Non-pigmented ciliary epithelial cell (primary cell): Measurements from ENCODE around the gene APOL5.

Experiments
- DNase-seq: peaks from one replicate; pipeline ENCODE4 v3.0.0-alpha.2; 2010; ENCODE audit warnings: low read depth

The APOL5 gene

DNA sequence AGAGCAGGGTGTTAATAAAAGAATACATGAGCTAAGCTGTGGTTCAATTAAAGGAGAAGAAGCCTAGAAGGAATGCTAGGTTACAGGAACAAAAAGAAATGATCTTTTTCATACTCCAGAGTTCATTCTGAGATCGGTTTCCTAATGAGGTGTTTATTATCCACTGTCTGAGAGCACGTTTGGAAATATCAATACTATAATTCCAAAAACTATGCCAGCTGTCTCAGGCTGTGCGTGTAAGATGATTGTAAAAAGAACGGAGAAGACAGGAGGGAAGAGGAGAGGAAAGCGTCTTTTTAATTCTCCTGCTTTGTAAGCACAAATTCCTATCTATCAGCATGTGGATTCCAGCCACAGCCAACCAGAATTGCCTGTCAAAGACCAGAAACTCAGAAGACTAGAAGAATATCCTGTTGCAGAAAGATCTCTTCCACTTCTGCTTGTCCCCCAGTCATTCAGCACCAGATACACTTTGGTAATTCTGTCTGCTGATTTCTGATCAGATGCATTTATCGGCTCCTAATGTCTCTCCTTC, 25.7 kb downstream of the APOL5 start:
- DNase-seq = no peak

DNA sequence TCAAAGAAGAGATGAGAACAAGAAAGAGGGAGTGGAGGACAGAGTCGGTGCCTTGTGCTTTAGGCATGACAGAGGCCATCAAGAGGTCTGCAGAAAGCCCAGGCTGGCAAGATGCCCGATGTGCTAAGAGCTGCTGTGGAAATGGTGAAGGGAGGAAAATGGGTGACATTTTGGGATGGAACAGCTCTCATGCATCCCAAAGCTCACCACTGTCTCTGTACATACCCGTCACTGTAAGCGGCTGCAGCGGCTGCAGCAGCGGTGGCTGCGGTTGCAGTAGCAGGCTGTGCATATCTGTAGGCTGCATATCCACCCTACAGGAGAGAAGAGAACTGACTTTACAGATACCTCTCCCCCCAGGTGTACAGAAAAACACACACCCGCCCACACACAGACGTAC, 28.6 kb downstream of the APOL5 start:
- no peak for DNase-seq

DNA sequence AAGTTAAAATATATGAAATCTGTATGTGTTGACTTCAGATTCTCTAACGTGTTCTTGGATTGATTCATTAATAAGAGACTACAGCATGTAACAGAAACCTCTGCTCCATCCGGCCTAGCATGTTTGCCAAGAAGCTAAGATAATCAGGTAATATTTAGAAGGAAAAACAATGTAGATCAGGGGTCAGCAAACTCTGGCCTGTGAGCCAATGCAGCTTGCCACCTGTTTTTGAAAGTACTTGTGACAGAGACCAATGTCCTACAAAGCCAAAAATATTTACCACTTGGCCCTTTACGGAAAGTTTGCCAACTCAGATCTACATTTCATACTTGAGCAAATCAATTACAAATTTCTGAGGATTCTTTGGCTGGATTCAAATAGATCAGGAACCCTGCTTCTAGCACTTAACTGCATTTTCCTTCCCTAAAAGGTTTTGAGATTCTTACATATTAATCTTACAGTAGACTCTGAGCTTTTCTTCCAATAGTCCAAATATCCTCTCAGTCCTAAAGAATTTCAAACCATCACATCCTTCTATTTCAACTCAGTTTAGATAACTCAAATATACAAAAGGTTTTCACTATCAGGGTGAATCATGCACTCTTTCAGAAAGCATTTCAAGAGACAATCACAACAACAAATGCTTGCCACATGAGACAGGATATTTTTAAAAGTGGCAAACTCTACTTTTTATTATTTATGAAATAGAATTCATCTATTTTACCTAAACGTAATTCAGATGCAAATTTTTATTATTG, 29.5 kb downstream of the APOL5 start:
- peak; percentile 28 for DNase-seq

DNA sequence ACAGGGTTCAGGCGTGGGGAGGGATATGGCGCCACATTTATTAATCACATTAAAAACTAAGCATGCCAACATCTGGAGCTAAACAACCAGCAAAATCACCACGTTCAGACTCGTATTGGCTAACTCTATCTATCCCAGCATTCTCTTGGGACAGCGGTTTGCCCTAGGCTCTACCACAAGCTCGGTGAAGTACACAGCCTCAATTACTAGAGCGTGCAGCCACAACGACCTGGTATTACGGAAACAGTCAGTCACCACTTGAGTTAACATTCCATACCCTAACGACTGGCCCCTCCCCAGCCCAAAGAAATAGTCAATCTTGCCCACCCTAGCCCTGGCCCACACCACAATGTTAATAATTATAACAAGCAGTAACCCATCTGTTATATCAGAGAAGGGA, 32.1 kb downstream of the APOL5 start:
- DNase-seq = no peak

DNA sequence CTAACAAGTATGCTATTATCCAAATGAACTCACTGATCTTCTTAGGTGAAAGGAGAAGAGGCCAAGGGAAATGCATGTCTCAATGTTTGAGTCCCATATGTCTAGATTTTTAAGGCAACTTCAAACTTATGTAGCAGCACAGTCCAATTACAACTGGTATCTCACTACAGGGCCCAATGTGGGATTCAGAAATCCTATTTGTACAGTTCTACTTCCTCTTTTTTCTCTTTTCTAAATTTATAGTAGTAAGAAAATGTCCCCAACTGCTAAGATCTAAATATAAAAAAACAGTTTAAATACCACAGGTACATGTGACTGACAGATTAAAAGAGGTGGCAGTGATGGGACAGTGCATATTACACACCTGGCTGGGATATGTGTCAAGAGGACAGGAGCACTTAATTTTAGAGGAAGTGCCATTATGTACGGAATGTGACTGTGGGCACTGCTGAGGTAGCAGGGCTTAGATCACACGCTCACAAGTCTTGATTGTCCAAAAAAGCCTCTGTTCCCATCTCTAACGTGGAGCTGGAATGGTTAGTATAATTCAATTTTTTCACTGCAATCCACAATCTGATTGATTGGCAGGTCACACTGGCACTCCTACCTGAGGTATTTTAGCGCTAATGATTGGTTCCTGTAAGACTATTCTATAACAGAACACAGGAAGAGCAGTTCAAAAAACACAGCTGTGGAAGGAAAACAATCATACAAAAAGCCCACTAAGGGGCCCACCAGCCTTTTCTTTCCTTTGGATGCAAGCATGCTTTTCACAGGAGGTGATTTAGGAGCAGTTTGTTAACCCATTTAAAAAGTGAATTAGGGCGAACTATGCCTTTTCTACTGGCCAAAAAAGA, 34.6 kb downstream of the APOL5 start:
- DNase-seq = no peak

DNA sequence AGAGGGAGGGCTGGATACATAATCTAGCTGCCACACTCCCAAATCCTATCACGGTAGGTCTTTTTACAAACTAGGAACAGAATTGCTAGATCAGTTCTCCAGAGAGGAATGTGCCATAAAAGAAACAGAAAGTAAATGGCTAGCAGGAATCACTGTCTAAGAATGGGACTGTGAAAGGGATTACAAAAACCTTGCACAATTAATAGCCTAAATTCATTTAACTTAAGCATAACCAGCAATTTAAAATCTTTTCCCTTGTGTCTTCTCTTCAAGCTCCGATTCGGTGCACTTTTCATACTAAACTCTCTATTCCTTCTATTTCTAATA, 35.2 kb downstream of the APOL5 start:
- DNase-seq = no peak

DNA sequence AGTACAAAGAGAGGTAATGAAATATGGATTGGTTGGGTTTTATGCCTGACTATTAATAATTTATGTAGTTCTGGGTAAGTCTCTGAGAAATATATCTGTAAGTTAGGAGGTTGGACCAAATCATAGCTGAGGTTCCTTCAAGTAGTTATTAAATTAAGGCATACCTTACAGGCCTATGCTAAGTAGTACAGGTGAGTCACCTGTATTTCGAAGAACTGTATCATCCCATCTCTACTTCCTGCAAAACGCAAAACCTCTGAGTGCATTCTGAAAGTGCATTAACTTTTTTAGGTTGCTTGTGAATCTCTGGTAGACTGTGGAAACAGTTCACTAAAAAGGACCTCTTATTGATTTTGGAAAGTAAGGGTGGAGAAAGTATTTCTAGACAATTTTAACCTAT, 37.1 kb downstream of the APOL5 start:
- no peak for DNase-seq

DNA sequence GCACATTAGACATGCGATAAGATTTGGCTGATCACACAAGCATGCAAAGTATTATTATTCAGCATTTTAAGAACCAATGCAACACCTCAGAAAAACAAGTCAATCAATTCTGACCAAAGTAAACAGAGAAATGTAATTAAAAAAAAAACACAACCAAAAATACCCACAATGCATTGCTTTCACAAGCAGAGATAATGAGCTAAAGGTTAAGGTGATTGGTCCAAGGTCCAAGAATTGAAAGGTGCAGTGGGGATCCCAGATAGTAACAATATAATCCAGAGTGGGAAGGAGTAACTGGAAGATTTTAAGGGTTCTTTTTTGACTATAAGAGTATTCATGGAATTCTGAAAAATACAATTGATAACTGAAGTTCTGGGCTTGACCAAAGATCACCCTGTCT, 39.0 kb downstream of the APOL5 start:
- no peak for DNase-seq

DNA sequence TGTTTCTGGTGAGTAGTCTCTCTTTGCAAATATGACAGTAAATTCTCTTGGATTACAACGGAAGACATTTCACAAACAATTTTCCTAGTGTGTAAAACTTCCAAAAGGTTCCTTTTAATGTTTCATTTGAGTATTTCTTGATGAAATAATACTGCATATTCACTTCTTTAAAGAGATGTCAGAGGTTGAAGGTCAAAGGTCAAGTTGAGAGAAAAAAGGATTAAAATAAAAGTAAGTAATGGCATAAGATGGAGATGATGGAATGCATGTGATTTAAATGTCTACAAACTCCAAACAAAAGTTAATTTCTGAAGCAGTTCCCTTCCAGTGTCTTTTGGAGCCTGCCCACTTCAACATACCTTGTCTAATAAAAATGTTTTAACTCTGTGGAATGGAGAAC, 40.7 kb downstream of the APOL5 start:
- DNase-seq = no peak

DNA sequence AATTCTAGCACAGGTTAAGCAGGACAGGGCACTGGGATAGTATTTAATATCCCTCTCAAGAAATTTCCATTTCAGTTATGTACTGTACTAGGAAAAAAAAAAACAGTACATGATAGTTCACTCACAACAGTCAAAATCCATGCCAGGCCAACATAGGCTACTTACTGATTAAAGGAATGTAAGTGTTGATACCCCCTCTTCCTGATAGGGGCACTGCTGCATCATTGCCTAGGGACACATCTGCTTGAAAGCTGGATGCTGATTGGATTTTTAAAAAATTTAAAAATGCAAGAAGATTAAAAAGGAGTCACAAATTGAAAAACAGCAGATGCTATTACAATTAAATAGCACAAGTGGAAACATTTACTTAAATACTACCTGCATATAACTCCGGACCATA, 43.4 kb downstream of the APOL5 start:
- no peak for DNase-seq

DNA sequence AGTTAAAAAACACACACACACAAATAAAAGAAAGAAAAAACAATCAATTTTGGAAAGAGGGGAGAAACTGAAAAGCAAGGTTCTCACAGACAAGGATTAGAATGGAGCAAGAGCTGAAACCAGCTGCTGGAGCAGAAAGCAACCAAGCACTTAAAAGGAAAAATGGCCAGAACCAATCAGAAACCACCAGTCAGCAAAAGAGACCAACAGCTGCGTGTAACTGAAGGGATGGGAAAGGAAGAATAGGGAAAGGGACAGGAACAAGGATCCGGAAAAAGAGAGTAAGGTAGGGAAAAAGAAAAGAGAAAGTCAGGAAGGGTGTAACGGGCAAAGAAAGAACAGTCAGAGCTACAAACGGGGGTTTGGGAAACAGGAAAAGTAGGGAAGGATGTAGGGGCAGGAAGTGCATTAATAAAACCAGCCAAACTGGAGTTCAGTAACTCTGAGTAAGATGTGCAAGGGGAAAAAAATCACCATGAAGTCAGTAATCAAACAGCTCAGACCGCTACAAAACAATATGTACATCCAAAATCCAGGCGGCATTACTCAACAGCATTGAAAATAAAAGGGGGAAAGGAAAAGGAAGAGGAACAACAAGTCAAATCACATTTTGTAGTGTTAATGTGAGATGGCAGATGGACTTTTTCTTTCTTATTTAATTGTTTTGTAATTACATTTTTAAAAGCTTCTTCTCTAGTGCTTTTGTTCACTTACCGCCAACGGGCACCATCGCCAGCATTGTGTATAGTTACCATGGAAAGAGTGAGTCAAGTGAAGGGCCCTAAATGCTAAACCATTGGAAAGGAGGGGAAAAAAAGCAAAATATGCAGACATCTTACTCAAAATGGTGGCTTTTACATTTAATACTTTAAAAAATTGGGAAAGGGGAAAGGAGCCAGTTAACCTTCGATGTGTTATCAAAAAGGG, 49.2 kb downstream of the APOL5 start:
- DNase-seq = no peak

DNA sequence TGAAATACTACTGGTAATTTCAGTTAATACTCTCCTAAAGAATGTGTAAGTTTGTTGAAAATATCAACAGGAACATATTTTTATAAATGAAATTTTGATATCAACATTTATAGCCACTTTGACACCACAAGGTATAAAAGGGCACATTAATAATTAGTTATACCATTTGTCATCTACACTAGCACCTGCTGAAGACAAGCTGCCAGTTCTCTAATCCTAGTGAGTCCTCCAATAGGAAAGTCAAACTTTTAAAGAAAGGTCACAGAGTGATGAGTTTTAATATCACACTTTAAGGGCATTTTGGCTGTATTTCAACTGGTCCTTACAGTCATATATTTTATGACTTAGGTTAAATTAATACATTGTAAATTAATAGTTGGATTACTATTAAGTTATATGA, 52.3 kb downstream of the APOL5 start:
- no peak for DNase-seq

DNA sequence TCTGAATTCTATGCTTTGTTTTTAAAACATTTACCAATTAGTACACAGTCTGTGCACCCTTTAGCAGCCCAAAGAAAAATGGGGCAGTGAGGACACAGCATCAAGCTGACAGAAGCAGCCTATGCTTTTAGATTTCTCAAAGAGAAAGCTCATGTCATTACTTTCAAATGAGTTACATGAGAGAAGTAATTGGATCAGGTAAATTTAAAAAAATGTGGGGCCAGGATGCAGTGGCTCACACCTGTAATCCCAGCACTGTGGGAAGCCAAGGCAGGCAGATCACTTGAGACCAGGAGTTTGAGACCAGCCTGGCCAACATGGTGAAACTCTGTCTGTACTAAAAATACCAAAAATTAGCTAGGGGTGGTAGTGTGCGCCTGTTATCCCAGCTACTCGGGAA, 57.7 kb downstream of the APOL5 start:
- DNase-seq = no peak

DNA sequence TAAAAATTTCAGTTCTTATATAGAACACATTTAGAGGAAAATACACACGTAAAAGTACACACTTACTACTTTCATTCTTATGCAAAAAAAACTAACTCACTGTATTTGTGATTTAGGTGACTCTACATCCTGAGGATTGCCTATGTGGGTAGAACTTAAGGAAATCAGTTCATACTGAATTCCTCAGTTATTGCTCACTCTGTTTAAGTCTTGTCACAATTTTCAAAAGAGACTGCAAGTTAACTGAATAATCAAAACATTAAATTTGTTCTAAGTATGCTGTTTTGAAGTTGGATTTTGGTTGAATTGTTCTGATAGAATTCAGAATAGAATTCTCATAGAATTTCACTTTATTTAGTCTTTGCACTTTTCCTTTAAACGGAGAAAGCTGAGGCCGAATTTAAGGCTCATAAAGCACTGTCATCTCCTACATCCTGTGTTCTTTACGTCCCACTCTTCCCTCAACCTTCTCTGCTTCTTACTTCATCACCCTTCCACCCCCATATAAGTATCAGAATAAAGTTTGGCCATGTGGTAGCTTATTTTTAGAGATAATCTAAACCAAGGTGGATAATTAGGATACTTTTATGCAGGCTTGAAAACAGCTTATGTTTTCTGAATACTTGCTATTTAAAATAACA, 59.8 kb downstream of the APOL5 start:
- peak; percentile 67 for DNase-seq
